T-helper 9 cell (primary cell): ENCODE results near the gene GRM4.

ENCODE experiments used
- DNase-seq: peaks from one replicate; pipeline ENCODE4 v3.0.0-alpha.2; 2020

GRM4 gene

DNA sequence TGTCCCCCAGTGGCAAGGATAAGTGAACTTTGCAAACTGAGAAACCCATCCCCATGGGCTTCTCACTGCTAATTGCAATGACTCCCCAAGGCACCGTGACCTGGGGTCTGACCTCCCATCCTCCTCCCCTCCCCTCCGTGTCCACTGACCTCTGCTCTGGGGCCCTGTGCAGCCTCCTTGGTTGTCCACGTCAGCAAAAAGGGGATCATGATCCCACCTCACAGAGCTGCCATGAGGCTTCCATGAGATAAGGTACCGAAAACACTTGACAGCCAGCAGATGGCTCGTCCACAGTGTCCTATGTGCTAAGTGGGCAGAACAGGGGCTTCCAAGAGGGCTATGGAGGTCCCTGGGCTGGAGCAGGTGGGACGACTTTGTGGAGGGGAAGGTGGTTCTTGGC is 104.5 kb downstream of the GRM4 start:
- DNase-seq, result no peak

DNA sequence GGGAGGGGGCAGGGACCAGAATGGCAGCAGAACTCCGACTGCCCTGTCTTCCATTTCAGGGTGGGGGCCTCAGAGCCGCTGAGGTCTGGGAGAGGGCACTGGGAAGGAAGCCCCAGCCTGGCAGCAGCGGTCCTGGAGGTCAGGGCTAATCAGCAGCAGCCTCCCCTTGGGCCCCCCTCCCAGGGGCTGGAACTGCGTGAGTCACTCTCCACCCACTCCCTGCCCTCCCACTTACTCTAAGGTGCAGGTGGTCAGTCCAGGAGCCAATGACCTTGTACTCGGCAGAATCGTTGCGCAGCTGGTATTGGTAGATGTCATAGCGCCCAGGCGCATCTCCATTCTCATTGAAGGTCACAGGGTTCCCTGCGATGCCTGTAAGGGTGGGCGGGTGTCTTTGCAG is 105.9 kb downstream of the GRM4 start:
- DNase-seq, result no peak

DNA sequence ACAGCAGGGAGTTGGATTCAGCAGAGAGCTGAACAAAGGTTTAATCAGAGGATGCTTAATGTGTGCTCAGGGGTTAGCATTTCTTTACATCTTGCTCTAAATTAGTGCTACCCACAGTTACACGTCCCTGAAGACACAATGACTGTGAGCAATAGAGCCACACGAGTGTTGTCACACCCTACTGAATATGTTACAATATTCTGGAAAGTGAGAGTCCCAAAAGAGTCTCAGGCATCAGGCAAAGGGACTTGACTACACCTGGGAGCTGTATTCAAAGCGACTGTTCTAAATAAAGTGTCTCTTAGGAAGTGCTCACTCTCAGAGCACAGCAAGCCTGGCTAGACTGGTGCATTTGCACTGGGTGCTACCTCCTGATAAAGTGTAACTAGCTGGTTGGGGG is 108.7 kb downstream of the GRM4 start:
- DNase-seq, result no peak

DNA sequence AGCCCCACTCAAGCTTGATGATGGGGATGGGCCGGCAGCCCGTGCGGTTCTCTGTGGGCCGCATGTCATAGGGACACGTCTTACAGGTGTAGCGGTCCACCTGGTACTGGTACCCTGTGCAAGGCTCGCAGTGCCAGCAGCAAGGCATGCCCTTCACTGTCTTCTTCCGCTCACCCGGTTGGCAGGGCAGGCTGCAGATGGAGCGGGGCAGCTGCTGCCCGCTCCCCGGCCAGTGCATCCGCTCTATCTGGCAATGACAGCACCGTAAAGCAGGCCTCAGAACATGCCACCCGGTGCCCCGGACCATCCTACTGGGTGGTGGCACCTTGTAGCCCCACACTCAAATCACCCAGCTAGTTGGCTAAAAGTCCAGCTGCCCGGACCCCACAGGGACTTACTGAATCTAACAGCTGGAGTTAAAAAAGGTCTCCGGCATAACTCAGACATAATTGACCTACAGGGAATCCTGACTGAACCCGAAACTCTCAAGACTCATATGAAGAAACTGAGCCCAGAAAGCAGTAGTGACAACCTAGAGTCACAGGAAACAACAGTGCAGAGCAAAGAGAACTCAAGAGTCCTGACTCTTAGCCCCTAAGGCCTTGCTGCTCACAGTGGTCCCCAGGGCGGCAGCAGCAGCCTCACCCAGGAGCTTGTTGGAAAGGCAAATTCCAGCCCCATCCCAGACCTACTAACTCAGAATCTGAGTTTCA is 109.4 kb downstream of the GRM4 start:
- DNase-seq, result no peak

DNA sequence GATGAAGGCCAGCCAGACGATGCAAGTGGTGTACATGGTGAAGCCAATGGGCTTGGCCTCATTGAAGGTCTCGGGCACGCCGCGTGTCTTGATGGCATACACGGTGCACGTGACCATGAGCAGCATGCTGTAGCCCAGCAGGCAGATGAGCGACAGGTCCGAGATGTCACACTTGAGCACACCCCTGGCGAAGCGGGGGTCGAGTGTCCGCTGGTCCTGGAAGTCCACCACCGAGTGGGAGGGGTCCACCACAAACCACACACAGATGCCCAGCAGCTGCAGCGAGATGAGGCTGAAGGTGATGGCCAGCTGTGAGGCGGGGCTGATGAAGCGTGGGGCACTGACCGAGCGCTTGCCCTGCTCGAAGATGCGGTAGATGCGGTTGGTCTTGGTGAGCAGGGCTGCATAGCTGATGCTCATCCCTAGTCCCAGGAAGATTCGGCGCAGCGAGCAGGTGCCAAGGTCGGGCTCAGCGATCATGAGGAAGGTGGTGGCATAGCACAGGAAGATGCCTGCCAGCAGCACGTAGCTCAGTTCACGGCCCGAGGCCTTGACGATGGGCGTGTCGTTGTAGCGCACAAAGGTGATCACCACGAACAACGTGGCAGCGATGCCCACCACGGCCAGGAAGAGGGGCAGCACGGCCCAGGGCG is 110.1 kb downstream of the GRM4 start:
- no peak for DNase-seq

DNA sequence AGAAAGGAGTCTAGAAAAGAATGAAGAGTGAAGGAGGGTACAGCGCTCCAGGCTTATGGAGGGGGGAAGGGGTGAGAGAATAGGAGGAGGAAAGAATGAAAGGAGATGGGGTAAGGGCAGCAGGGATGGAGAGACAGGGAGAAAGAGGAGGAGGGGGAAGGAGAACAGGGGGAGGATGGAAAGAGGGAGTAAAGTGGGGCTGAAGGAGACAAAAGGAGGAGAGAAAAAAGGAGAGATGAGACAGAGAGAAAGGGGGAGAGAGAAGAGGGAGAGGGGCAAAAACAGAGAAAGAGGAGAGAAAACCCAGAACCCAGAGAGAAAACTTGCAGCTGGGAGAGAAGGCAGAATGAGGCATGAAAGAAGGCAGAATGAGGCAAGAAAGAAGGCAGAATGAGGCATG is 110.7 kb downstream of the GRM4 start:
- DNase-seq, result no peak

DNA sequence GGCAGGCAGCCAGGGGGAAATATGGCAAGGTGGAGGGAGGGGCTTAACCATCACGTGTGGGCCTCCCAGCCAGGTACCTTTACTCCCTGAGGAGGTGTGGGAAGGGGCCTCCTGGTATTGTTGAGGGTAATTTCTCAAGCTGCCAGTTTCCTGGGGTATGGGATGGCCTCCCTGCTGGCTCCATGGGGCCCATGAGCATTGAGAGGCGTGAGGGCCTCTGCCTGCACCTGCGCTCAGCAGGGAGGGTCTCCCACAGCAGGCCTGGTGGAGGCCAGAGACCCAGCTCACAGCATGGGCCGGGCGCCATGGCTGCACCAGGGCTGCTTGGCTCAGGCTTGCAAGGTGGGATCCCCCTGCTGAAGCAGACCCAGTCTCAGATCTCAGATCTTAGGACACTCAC is 113.0 kb downstream of the GRM4 start:
- DNase-seq, result no peak

DNA sequence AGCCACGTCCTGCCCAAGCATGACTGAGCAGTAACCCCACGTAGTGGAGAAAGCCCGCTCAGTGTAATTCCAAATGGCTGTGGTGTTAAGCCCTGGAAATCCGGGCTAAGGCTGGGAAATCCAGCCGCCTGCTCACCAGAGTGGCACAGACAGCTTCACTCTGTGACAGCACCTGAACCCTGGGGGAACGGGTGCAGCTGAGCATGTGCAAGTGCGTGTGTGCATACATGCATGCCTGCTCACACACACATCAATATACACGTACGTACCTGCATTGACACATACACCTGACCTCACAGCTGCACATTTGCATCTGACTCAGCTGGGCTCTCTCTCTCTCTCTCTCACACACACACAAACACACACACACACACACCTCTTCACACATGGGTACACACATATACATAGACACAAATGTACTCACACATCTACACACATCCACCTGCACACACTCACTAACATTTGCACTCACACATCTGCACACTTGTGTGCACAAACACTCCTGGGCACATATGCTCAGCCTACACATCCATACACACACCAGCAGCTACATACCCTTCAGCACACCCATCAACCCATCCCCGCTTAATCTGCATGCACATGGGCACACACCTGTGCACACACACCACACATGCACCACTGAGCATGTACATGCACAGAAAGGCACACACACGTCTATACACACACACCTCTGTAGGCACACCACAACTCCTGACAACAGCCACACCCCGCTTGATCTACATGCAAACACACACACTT is 114.1 kb downstream of the GRM4 start:
- no peak for DNase-seq

DNA sequence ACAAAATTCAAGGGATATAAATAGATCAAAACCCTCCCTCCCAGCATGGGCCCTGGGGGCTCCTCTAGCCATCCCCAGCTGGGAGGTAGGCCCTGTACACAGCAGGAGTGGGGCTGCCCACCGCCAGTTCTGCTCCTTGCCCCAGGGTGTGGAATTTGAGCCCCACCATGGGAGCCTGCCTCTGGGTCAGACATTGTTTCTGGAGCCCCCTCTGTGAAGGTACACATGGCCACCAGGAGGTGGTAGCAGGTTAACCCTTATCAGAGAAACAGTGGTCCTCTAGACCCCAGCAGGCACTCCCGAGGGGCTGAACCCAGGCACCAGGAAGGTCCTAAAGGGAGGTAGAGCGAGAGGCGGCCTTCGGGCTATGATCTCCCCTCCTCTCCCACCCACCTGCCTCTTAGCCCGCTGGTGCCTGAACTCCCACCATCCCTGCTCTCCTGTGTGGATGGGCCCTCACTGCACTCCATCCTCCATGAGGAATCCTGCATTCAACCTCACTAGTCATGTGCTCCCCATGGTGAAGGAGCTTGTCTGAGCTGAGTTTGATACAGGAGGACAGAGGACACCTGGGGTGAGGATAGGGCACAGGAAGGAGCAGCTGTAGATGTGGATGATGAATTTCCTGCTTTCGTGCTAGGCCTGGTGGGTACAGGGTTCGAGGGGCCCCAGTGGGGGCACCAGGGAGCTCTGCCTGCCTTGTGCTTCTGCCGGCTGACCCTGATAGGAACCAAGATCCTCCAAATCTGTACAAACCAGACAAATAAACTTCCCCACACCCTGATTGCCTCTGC is 114.9 kb downstream of the GRM4 start:
- DNase-seq, result no peak

DNA sequence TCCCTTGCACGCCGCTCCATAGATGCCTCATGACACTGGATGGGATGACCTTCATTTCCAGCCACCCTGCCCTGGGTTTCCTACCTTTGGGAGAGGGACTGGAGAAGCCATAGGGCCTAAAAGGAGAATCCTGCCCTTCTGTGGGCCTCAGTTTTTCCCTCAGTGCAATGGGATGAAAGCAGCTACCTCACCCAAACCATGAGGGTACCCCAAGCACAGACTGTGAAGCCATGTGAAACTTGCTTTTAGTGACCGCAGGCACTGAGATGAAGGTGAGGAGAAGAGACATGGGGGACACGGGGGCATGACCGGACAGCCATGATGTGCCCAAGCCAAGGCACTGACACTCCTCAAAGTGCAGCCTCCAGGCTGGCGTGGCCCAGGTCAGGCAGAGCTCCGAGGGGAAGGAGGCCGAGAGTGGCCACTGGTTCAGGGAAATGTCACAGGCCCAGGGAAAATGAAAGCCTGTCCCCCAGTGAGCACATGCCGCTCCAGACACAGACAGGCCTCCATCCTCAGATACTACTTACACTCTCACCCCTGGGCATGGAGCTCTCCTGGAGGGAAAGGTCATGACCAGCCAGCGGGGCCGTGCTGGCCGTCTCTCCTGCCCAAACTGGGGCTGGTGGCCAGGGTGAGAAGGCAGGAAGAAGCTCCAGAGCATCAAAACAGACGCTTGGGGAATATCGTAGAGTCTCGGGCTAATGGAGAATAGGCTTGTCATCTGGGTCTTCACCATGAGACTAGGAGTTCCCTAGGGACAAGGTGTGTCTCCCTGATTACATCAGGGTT is 116.2 kb downstream of the GRM4 start:
- no peak for DNase-seq

DNA sequence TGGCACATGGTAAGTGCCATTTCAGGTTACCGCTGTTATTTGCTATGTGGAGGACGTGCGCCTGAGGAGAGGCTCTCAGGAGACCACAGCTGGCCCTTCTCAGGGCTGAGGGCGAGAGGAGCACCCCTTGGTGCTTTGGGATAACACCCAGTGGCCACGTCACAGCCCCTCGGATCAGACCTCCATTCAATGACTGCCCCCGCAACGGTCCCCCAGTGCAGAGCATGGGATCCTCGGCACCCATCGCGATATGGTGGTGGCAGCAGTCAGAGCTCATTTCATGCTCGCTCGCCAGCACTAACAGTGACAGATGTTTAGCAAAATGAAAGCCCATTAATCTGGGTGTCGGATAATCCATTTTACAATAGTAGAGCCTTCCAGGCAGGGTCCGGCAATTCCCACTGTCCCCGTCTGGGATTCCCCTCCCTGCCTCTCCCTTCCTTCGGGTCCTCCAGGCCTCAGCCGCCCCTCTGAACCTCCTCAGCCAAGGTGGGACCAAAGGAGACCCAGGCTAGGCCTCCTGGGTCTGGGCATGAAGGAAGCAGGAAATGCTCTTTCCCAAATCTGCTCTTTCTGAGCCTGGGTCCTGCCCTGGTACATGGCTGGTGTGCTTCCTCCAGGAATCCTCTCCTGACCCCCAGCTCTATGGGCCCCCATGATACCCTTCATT is 117.1 kb downstream of the GRM4 start:
- no peak for DNase-seq

DNA sequence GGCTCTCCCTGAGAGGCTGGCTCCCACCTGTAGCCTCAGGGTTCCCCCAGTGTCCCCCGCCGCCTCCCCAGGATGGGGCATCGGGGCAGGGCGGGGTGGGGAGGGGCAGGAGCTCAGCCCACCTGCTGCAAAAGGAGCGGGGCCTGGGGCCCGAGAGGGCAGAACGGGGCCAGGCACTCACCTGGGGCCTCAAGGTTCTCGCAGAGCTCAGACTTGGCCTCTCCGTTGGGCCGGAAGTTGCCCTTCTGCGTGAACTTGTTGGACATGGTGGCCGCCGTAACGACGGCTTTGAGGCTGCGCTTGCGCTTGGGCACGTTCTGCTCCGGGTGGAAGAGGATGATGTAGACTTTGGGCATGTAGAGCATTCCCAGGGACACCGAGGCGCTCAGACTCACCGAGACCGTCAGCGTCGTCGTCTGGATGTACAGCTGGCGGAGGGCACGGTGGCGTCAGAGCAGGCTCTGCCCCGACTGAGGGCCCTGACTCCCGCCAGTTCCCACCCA is 117.9 kb downstream of the GRM4 start:
- DNase-seq, result no peak

DNA sequence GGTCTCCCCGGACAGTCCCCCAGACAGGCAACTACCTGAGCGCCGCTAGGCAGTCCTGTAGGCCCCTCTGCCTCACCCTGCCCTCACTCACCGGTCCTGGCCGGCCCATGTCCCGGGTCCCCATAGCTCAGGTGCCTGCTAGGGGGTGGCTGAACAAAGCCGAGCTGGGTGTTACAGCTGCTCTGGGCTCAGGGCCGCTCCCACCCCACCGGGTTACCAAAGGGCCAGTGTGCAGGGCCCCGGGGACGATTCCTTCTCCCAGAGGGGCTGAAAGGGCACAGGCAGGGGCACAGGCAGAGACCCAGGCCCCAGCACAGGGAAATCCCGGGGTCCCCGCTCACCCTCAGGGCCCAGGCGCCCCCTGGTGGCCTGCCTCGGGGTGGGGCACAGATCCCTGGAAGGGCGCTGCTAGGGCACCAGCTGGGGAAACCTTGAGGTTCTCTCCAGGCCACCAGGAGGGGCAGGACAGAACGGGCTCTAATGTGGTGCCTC is 118.4 kb downstream of the GRM4 start:
- peak; percentile 66 for DNase-seq

DNA sequence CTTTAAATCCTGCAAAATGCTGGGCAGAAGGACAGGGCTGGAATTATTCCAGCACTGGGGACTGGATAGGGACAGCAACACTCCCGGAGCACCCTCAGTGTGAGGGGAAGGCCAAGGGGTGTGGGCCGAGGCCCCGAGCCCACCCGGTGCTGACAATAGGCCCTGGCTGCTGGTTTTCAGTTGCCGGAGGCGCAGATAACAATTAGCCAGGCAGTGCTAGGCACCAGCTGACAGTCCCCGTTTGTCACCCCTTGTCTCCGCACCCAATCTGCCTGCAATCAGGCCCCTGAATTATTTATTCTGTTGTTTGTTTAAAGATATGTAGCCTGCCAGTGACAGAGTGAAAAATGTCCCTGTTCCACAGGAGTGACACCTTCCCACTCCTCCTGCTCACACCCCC is 120.0 kb downstream of the GRM4 start:
- no peak for DNase-seq

DNA sequence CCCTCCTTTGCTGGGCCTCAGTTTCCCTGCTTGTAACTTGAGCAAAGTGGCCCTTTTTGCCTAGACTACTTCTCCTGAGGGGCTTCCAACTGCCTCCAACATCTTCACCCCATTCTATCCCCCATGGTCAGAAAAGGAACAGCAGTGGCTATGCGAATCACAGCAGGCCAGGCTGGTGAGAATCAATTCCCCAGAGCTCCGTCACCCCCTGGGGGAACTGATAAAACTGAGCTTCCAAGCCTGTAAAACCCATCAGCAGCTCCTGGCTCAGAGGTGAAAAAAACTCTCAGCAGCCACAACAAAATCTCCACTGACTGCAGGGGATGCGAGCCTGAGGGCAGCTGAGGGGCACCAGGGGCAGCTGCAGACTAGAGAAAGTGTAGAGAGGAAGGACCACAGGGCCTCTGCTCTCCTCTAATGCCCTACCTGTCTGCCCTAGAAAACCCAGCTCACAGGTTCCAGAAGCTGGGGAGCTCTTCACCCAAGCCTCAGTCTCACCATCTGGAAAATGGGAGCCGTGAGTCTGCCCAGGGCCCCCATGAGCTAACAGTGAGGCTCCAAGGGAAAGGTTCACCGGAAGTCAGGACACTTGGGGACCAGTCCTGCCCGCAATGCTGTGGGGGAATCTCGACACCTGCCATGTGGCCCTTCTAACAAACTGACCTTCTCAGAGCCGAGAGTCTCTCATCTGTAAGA is 120.6 kb downstream of the GRM4 start:
- no peak for DNase-seq

DNA sequence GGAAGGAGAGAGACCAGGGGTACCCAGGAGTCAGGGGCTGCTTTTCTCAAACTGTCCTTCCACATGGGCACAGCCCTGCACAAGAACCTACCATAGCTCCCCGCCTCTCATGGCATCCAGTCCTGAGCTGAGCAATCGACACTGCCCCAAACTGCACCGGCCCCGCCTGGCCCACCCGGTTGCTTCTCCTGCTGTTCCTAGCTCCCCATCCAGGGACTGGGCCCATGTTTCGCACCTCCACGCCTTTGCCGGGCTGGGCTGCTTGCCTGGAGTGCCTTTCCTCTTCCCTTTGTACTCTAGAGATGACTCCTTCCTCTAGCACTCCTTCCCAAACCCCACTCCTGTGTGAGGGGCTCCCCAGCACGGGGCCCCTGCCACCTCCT is 123.0 kb downstream of the GRM4 start:
- DNase-seq, result no peak

DNA sequence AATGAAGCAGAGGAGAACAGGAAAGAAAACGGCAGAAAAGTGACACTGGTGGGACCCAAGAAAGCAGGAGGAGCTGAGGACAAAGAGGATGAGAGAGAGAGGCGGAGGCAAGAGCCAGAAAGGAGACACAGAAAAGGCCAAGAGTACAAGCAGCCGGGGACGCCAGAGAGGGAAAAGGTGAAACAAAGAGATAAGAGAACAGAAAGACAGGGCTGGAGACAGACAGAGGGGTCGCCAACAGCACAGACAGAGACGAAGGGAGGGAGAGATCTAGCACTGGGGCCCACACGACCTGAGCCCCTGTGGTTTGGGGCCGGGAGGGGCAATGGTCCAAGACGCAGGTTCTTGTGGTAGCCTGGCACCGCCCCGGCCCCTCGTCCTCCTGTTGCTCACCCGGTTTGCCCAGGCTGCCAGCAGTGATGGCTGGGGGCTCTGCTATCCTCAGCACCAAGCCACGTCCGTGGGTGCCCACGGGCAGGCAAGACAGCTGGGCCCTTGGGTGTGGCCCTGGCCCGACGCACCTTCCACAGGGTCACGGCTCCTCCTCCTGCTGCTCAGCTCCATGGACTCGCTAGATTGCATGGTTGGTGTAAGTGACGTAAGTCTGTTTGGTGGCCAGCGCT is 123.5 kb downstream of the GRM4 start:
- DNase-seq, result no peak

DNA sequence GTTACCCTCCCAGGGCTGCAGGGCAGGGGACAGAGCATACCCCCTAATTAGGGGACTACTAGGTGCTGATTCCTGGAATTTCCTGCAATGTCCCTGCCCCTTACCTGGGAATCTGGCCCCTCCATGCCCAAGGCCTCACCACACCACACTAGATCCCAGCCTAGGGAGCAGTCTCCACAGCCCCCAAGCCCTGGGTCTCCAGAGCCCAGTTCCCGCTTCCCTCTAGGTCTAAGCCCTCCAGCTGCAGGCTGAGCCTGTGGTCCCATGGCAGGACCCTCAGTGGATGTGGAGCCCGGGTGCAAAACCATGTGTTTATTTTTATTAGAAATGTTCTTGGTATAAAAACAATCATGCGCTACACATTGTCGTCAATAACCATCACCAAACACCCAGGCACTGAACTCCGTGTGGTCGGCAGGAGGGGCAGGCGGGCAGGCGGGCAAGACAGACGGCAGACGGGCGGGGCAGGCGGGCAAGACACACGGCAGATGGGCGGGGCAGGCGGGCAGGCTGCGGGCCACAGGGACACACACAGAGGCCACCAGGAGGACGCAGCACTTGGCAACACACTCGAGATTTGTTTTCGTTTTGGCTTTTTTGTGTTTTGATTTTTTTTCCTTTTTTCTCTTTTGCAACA is 124.2 kb downstream of the GRM4 start:
- DNase-seq, result no peak

DNA sequence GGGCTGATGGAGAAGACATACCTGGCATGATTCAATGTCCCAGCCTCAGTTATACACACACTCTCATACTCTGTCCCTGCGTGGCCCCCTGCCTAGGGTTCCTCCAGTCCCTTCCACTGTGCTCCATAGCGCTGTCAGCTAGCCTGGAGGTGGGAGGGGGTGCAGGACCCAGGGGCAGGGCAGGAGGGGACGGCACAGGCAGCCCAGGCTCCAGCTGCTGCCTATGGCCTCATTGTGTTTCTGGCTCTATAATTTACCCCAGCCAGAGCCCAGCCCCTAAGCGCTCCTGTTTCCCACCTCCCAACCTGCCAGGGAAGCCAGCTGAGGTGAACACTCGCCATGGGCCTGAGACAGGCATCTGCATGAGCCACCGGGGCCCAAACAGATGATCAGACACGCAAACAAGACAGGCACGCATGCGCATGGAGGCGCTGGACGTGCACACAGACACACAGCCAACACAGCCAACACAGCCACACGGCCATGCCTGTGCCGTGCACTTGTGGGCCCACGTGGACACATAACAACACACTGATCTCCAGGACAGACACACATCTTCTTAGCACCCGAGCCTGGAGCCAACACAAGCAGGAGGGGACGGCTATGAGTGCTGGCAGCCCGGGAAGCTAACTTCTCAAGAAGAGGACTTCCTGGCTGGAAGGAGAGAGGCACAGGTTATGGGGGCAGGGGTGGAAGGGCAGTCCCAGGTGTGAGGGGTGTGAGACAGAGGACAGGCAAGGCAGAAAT is 124.9 kb downstream of the GRM4 start:
- DNase-seq, result no peak
